WI38 (cell line): ENCODE data around the gene UPK2.
"Not testable (repeated sequence)": the region's sequence is repeated elsewhere in the genome, so short reads cannot be mapped to it uniquely, and the experiment has no call there.

Source experiments
- H3K4me3 ChIP-seq: 2 replicates; pipeline ENCODE4 v1.5.1; 2011; ENCODE audit warnings: low read depth, mild to moderate bottlenecking, control low read depth, low read length
- CTCF ChIP-seq: IDR thresholded peaks from 2 replicates; pipeline ENCODE4 v1.5.1; 2012; ENCODE audit warnings: low read depth, mild to moderate bottlenecking, control low read depth, low read length

Gene UPK2

GRCh38 chr11:118988280-118988679 lies 32.2 kb downstream of the UPK2 start:
- TF ChIP-seq CTCF, result no peak
- no peak overlapping the region for H3K4me3 ChIP-seq

- not testable (repeated sequence) for H3K4me3 ChIP-seq
Observed at GRCh38 chr11:118991486-118992038, 35.5 kb downstream of the UPK2 start.

GRCh38 chr11:118996926-118997626 lies 41.0 kb downstream of the UPK2 start:
- H3K4me3 ChIP-seq, result peak overlapping the region; percentile 89
- no peak for TF ChIP-seq CTCF

GRCh38 chr11:118997627-118998387 lies 41.7 kb downstream of the UPK2 start, which contains the start of gene CENATAC:
Gene CENATAC (plus strand): TSS chr11:118998138. CDS start chr11:118998198, 60 bp downstream.
- TF ChIP-seq CTCF, result no peak
- peak within 1 kb of the TSS; percentile 89 for H3K4me3 ChIP-seq

GRCh38 chr11:118998388-118998717 lies 42.3 kb downstream of the UPK2 start:
- peak overlapping the region; percentile 89 for H3K4me3 ChIP-seq
- no peak for TF ChIP-seq CTCF

- no peak for TF ChIP-seq CTCF
- H3K4me3 ChIP-seq, result peak overlapping the region; percentile 89
Observed at GRCh38 chr11:118998822-118999221, 42.7 kb downstream of the UPK2 start.

- no peak overlapping the region for H3K4me3 ChIP-seq
- TF ChIP-seq CTCF, result no peak
Observed at GRCh38 chr11:119000906-119001305, 44.8 kb downstream of the UPK2 start.
